BLaER1 (cell line): ENCODE data around the gene ANKFN1.

Source experiments
- H3K27ac ChIP-seq: shearing (Covaris generic); formaldehyde crosslinking; 2 replicates; pipeline ENCODE4 v1.8.1; 2022
- H3K27me3 ChIP-seq: shearing (Covaris generic); formaldehyde crosslinking; 2 replicates; pipeline ENCODE4 v1.8.1; 2022
- H3K36me3 ChIP-seq: shearing (Covaris generic); formaldehyde crosslinking; 2 replicates; pipeline ENCODE4 v1.8.1; 2022
- H3K4me1 ChIP-seq: shearing (Covaris generic); formaldehyde crosslinking; 2 replicates; pipeline ENCODE4 v1.8.1; 2022
- H3K4me2 ChIP-seq: shearing (Covaris generic); formaldehyde crosslinking; 2 replicates; pipeline ENCODE4 v1.8.1; 2022
- H3K4me3 ChIP-seq: shearing (Covaris generic); formaldehyde crosslinking; 2 replicates; pipeline ENCODE4 v1.8.1; 2022
- H3K9ac ChIP-seq: shearing (Covaris generic); formaldehyde crosslinking; 2 replicates; pipeline ENCODE4 v1.8.1; 2022
- H3K9me3 ChIP-seq: shearing (Covaris generic); formaldehyde crosslinking; 2 replicates; pipeline ENCODE4 v1.8.1; 2022
- H4K20me1 ChIP-seq: shearing (Covaris generic); formaldehyde crosslinking; 2 replicates; pipeline ENCODE4 v1.8.1; 2022
- Cebpa-rat ChIP-seq: shearing (Covaris generic); IDR thresholded peaks from 2 replicates; pipeline ENCODE4 v1.8.1; 2022

Gene ANKFN1

DNA sequence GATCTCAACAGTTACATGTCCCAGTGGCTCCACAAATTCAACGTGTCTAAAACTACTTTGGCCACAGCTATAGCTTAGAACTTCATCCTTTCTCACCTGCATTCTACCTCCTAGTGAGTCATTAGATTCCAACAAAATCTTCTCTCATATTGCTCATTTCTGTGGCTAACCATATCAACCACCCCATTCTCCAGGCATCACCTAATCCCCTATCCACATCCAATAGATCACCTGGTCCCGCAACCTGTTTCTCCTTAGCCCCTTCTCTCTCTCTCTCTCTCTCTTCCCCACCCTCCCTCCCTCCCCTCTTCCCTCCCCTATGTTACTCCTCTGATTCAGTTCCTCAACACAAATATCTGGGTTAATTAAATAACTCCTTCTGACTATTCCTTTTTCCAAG, 64.6 kb downstream of the ANKFN1 start:
- TF ChIP-seq Cebpa-rat, result no peak
- H3K4me1 ChIP-seq, result no peaks in the 10 kb centered on the region

DNA sequence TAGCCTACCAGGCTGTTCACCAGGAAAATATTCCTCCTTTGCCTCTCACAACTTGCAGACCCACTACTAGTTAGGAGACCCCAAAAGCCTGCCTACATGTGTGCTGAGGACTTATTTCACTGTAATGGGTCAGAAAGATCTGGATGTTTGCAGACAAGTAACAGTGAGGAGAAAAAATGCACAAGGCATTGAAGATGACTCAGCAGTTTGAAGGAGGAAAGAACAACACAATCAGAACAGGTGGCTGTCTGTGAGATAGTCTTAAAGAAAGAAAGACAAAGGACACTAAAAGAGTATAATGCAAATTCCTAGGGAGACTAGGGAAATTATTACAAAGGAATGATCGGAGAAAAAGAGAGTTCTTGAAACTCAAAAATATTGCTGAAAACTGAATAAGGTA, 69.0 kb downstream of the ANKFN1 start:
- no peak overlapping the region for H3K4me2 ChIP-seq
- no peaks in the 10 kb centered on the region for H3K4me1 ChIP-seq
- no peaks in the 10 kb centered on the region for H3K9me3 ChIP-seq
- no peak overlapping the region for H3K4me3 ChIP-seq
- H3K36me3 ChIP-seq, result no peaks in the 10 kb centered on the region
- TF ChIP-seq Cebpa-rat, result no peak
- no peak overlapping the region for H3K27ac ChIP-seq
- H4K20me1 ChIP-seq, result no peaks in the 10 kb centered on the region
- H3K27me3 ChIP-seq, result no peaks in the 10 kb centered on the region
- H3K9ac ChIP-seq, result no peak overlapping the region

More for the DNA sequence above, 64.6 kb downstream of the ANKFN1 start:
- Histone ChIP-seq H4K20me1 (no peaks in the 10 kb centered on the region), H3K9ac (no peak overlapping the region), H3K4me3 (no peak overlapping the region), H3K27ac (no peak overlapping the region), H3K36me3 (no peaks in the 10 kb centered on the region), H3K27me3 (no peaks in the 10 kb centered on the region), H3K4me2 (no peak overlapping the region), H3K9me3 (no peaks in the 10 kb centered on the region)

DNA sequence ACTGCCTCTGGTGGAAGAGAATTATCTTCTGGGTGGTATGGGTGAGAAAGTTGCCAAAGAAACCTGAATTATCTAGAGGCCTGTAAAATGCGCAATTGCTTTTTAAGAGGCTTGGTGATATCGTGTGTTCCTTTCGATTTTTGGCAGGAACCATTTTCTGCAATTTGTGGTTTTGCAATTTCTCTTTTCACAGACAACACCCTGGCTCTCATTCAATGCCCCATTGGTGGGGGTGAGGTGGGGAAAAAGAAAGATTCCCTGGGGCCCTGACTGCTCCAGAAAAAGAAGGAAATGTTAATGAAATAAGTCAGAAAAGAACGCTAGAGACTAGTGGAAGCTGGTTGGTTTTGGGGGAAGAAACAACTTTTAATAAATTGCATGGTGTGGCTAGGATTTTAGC, 77.4 kb downstream of the ANKFN1 start:
- no peak for TF ChIP-seq Cebpa-rat
- Histone ChIP-seq H3K36me3 (no peaks in the 10 kb centered on the region), H3K4me1 (peaks cover 13% of the 10 kb centered on the region), H3K27ac (no peak overlapping the region), H3K9me3 (peaks cover 6% of the 10 kb centered on the region; the same call in 1 of the 2 replicates), H3K4me3 (no peak overlapping the region), H3K4me2 (peak overlapping the region; percentile 44), H4K20me1 (no peaks in the 10 kb centered on the region), H3K27me3 (no peaks in the 10 kb centered on the region), H3K9ac (no peak overlapping the region)

DNA sequence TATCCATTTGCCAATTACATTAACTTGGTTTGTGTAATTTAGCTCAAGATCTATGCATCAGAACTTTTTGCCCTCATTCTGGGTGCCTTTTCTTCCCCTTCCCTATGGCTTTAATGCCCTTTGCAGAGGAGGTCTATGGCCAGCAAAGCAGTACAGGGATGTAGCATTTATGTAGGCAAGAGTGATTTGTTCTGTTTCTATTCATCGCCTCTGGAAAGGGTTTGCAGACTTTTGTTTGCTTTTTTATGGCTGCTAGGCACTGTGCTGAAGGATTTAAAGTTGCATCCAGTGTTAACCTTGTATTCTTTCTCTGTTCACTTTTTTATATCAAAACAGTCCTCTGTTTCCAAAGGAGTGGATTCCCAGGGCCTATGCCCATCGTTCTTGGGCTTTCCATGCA, 78.0 kb downstream of the ANKFN1 start:
- no peak for TF ChIP-seq Cebpa-rat
- Histone ChIP-seq H3K36me3 (no peaks in the 10 kb centered on the region), H3K27ac (no peak overlapping the region), H3K9me3 (peaks cover 6% of the 10 kb centered on the region; the same call in 1 of the 2 replicates), H4K20me1 (no peaks in the 10 kb centered on the region), H3K4me1 (peaks cover 13% of the 10 kb centered on the region), H3K4me3 (no peak overlapping the region), H3K27me3 (no peaks in the 10 kb centered on the region), H3K4me2 (peak overlapping the region; percentile 44), H3K9ac (no peak overlapping the region)

DNA sequence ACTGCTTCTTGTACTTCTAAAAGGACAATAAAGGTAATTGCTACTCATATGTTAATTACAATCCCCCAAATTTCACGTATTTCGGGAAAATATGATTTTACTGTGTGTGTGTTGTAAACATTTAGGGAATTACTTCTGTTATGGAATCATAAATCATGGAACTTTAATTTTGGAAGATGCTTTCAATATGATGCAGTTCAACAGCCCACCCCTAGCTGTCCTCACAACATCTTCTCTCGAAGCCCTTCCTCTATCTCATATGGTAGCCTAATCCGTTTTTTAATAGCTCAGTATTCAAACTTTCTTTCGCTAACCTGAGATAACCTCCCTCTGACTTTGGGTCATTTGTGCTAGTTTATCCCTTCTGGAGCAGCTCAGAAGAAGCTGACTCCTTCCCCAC, 78.4 kb downstream of the ANKFN1 start:
- Histone ChIP-seq H3K9ac (no peak overlapping the region), H3K9me3 (peaks cover 6% of the 10 kb centered on the region; the same call in 1 of the 2 replicates), H3K27me3 (no peaks in the 10 kb centered on the region), H4K20me1 (no peaks in the 10 kb centered on the region), H3K36me3 (no peaks in the 10 kb centered on the region), H3K4me3 (no peak overlapping the region), H3K4me1 (peaks cover 13% of the 10 kb centered on the region), H3K4me2 (peak overlapping the region; percentile 44; the same call in 1 of the 2 replicates), H3K27ac (no peak overlapping the region)
- TF ChIP-seq Cebpa-rat, result no peak

DNA sequence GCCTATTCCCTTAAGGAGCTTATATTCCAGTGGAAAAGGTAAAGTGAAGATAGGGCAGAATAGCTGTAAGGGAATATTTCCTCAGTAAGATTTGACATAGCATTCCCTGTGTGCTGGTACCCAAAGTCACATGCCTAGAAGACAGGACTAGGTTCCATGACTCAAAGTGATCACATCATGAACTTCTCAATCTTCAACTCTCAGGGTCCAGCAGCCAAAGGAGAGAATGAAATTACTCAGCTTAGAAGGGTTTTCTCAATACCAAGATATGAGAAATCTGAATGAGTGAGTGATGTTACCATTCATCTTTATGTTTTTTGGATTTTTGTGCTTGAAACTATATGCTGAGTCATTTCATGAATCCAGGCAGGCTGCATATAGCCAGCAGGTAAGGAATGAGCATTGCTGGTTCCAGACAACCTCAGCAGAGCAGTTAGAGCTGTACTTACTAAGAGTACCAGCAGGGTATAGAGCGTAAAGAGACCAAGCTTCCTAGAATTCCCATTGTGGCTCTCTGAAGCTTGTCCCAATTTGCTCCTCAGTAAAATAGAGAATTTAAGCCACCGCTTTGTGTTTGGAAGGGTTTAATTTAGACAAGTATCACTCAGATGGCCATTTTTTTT, 91.1 kb downstream of the ANKFN1 start:
- Histone ChIP-seq H3K4me3 (no peak overlapping the region), H3K4me1 (no peaks in the 10 kb centered on the region), H3K9me3 (no peaks in the 10 kb centered on the region), H3K27me3 (no peaks in the 10 kb centered on the region), H3K9ac (no peak overlapping the region), H3K27ac (no peak overlapping the region), H3K36me3 (no peaks in the 10 kb centered on the region), H4K20me1 (no peaks in the 10 kb centered on the region), H3K4me2 (no peak overlapping the region)
- TF ChIP-seq Cebpa-rat, result no peak

DNA sequence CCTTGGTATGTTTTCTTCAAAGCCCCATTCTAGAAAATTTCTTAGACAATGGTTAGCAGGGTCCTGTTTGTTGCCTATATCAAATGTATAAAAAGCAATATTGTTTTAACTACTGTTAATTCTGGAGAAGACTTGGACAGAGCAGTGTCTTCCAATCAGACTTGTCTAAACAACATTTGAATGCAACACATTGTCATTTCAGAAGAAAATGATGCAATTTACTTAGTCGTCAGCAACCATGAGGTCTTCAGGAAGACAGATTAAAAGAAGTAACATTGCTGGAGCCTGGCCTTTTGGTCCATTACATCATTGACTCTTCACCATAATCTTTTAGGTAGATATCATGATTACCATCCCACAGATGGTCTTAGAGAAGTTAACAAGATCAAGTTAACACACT, 94.5 kb downstream of the ANKFN1 start:
- no peak for TF ChIP-seq Cebpa-rat
- H3K4me2 ChIP-seq, result no peak overlapping the region
- no peaks in the 10 kb centered on the region for H3K27me3 ChIP-seq
- no peaks in the 10 kb centered on the region for H3K4me1 ChIP-seq
- no peak overlapping the region for H3K4me3 ChIP-seq
- H3K9ac ChIP-seq, result no peak overlapping the region
- H3K9me3 ChIP-seq, result no peaks in the 10 kb centered on the region
- H4K20me1 ChIP-seq, result no peaks in the 10 kb centered on the region
- no peaks in the 10 kb centered on the region for H3K36me3 ChIP-seq
- no peak overlapping the region for H3K27ac ChIP-seq

DNA sequence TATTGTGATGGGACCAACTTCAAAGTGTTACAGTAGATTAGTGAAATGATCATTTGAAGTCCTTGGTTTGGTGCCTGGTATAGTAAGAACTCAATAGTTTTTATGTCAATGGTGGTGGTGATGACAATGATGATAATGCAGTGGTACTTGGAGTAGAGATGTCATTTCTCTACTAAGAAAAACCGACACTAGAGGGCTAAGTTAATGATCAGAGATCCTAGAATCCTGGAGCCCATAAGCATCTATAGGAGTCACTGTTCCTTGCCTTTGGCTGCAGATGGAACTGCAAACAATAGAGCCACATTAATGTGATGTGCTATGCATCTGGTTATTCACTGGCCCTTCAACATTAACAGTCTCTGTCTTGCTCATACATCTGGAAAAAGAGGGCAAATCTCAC, 103.8 kb downstream of the ANKFN1 start:
- Histone ChIP-seq H3K27ac (no peak overlapping the region), H3K4me3 (no peak overlapping the region), H4K20me1 (no peaks in the 10 kb centered on the region), H3K36me3 (no peaks in the 10 kb centered on the region), H3K4me2 (no peak overlapping the region), H3K9ac (no peak overlapping the region), H3K27me3 (no peaks in the 10 kb centered on the region), H3K9me3 (no peaks in the 10 kb centered on the region), H3K4me1 (no peaks in the 10 kb centered on the region)
- TF ChIP-seq Cebpa-rat, result no peak

DNA sequence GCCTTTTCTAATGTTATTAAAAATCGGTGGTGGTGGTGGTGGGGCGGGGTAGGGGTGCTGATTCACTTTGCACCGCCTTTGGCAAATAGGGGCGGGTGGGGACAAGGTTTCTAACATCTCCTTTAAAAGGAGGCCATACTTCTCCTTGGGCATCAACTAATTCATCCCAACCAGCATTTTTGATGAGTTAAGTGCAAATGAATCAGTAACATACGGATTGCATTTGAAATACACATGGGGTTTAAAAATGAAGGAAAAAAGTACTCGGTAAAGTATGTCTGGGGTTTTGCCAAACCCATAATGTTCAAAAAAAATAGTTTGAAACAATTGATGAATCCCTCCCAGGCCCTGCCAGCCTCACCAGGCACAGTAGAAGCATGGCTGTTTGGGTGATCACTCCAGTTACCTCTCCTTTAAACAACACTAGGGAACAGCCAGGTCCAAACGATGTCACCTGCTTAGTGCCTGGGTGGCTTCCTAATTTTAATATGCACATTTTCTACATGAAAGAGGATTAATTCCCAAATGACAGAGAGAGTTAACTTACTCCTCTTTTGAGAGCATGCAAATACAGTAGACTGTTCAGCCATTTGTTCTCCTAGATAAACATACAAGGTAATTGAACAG, 107.2 kb downstream of the ANKFN1 start:
- H3K36me3 ChIP-seq, result no peaks in the 10 kb centered on the region
- no peak overlapping the region for H3K9ac ChIP-seq
- no peaks in the 10 kb centered on the region for H3K4me1 ChIP-seq
- H3K4me3 ChIP-seq, result no peak overlapping the region
- no peak for TF ChIP-seq Cebpa-rat
- no peak overlapping the region for H3K4me2 ChIP-seq
- no peaks in the 10 kb centered on the region for H3K9me3 ChIP-seq
- no peaks in the 10 kb centered on the region for H3K27me3 ChIP-seq
- H3K27ac ChIP-seq, result no peak overlapping the region
- no peaks in the 10 kb centered on the region for H4K20me1 ChIP-seq

DNA sequence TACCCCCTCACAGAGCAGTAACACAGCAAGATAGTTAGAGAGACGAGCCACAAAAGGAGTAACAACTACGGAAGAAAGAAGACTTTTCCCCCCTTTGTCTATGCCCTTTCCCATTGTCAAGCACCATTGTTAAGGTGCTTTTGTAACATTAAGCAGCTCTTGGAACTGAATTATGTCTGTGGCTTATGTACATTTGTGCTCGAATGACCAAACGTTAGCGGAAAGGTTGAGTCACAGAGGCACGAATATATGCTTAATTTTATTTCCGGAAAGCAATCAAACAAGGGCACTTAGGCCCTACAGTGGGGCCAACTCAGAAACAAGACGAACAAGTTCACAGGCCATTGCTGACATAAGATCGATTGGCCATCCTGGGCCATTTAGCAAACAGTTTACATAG, 109.5 kb downstream of the ANKFN1 start:
- no peak for TF ChIP-seq Cebpa-rat

More for the DNA sequence above, 109.5 kb downstream of the ANKFN1 start:
- H4K20me1 ChIP-seq, result no peaks in the 10 kb centered on the region
- no peaks in the 10 kb centered on the region for H3K4me1 ChIP-seq
- H3K27me3 ChIP-seq, result no peaks in the 10 kb centered on the region
- H3K27ac ChIP-seq, result no peak overlapping the region
- no peaks in the 10 kb centered on the region for H3K9me3 ChIP-seq
- H3K36me3 ChIP-seq, result no peaks in the 10 kb centered on the region
- H3K9ac ChIP-seq, result no peak overlapping the region
- no peak overlapping the region for H3K4me2 ChIP-seq
- no peak overlapping the region for H3K4me3 ChIP-seq
